Esophagus muscularis mucosa (tissue), 4 donors: ENCODE measurements around the gene RPLP1.

ENCODE experiments used
- CTCF ChIP-seq, 3 experiments: fragments of 200-600 bp in 2 of 3; fragments of 450-650 bp in 1 of 3; sonication (generic) in 2 of 3; IDR thresholded peaks; one replicate each; pipeline ENCODE4 v1.5.1; 2017 to 2019; ENCODE audit warnings: antibody characterized with exemption in 3 of 3, mild to moderate bottlenecking in 2 of 3, moderate library complexity in 1 of 3
- EP300 ChIP-seq: sonication (generic); formaldehyde crosslinking; IDR thresholded peaks from one replicate; pipeline ENCODE4 v1.6.1; 2017; ENCODE audit warnings: antibody characterized with exemption
- POLR2A ChIP-seq: fragments of 450-650 bp; IDR thresholded peaks from one replicate; pipeline ENCODE4 v1.6.1; 2017; ENCODE audit warnings: antibody characterized with exemption, moderate library complexity, mild to moderate bottlenecking, low read depth

DNA sequence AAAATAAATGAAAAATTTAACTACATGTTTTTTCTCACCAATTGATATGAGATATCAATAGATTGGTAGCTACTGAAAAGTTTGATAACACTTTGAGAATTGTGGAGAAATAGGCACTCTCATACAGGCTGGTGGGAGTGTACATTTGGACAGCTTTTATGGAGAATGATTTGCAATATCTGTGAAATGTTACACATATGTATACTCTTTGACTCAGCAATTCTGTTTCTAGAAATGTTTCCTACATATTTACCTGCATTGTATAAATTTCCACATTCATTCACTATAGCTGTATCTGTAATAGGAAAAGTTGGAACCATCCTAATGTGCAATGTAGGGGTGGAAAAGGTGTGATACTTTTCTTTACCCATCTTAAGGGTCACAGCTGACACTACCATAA lies 40.3 kb upstream of the RPLP1 start:
- TF ChIP-seq CTCF (IDR thresholded peaks at IDR 0.05) = no peak
- TF ChIP-seq EP300 = no peak
- TF ChIP-seq POLR2A = no peak
